Type B pancreatic cell (in vitro differentiated cells): ENCODE data around the gene NT5DC2. TPM values are rescaled to one million over a fixed set of nuclear protein-coding genes. Genes with fewer than 3 reads are reported as not detected.

ENCODE experiments used
- DNase-seq: peaks from one replicate; pipeline ENCODE4 v3.0.0; 2021; ENCODE audit warnings: mixed read lengths; ENCODE audit not compliant: unreplicated experiment; ENCODE audit errors: extremely low spot score
- H3K27ac Mint-ChIP-seq: 2 replicates; pipeline ENCODE4 v1.8.0; 2021; ENCODE audit warnings: mild to moderate bottlenecking, mixed read lengths
- H3K27me3 Mint-ChIP-seq: 2 replicates; pipeline ENCODE4 v1.8.0; 2021; ENCODE audit warnings: mixed read lengths
- H3K36me3 Mint-ChIP-seq: 2 replicates; pipeline ENCODE4 v1.8.0; 2021; ENCODE audit warnings: mixed read lengths
- H3K4me1 Mint-ChIP-seq: one replicate; pipeline ENCODE4 v1.8.0; 2021; ENCODE audit warnings: mixed read lengths; ENCODE audit not compliant: unreplicated experiment
- H3K4me3 Mint-ChIP-seq: 2 replicates; pipeline ENCODE4 v1.8.0; 2021; ENCODE audit warnings: mild to moderate bottlenecking, mixed read lengths
- H3K9me3 Mint-ChIP-seq: 2 replicates; pipeline ENCODE4 v1.8.0; 2021; ENCODE audit warnings: mixed read lengths
- total RNA-seq: library from RNA; stranded (reverse); gene quantifications from 2 replicates; pipeline ENCODE4 v1.2.1, GENCODE V29; 2021; ENCODE audit warnings: low replicate concordance
- TF ChIP-seq, protein P1 (sequence below): fragments of 200-600 bp; sonication (generic); conservative IDR thresholded peaks from 2 replicates; pipeline ENCODE4 v1.5.0; 2021; ENCODE audit warnings: antibody characterized with exemption, mild to moderate bottlenecking

Gene NT5DC2
- total RNA-seq, 1 donor from 2014 or later = 231 TPM

- peaks cover 3% of the 10 kb centered on the region for H3K4me1 Mint-ChIP-seq
- H3K36me3 Mint-ChIP-seq = peaks cover 10% of the 10 kb centered on the region
- no peaks in the 10 kb centered on the region for H3K9me3 Mint-ChIP-seq
- DNase-seq = no peak
- TF ChIP-seq, protein P1, sequence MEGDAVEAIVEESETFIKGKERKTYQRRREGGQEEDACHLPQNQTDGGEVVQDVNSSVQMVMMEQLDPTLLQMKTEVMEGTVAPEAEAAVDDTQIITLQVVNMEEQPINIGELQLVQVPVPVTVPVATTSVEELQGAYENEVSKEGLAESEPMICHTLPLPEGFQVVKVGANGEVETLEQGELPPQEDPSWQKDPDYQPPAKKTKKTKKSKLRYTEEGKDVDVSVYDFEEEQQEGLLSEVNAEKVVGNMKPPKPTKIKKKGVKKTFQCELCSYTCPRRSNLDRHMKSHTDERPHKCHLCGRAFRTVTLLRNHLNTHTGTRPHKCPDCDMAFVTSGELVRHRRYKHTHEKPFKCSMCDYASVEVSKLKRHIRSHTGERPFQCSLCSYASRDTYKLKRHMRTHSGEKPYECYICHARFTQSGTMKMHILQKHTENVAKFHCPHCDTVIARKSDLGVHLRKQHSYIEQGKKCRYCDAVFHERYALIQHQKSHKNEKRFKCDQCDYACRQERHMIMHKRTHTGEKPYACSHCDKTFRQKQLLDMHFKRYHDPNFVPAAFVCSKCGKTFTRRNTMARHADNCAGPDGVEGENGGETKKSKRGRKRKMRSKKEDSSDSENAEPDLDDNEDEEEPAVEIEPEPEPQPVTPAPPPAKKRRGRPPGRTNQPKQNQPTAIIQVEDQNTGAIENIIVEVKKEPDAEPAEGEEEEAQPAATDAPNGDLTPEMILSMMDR = no peak
- no peaks in the 10 kb centered on the region for H3K27me3 Mint-ChIP-seq
- H3K27ac Mint-ChIP-seq = no peak overlapping the region
- H3K4me3 Mint-ChIP-seq = no peak overlapping the region
Measured at GRCh38 chr3:52520716-52521487, 12.8 kb downstream of the NT5DC2 start.

DNA sequence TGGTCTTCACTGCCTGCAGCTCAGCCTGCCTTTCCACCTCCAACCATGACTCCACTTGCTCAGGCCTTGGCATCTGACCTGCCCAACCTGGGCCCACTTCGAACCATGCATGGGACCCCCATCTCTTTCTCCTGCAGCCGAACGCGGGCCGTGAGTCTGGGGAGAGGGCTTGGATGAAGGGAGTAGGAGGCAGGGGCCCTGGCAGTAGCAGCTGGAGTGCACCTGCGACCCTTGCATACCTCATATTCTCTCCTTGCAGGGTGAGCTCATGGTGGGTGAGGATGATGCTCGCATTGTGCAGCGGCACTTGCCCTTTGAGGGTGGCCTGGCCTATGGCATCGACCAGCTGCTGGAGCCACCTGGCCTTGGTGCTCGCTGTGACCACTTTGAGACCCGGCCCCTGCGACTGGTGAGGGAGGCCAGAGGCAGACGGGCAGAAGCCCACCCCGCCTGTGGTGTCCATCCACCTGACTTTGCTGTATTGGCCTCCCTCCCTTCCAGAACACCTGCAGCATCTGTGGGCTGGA, 13.5 kb downstream of the NT5DC2 start:
- Mint-ChIP-seq H3K4me3 (no peak overlapping the region), H3K27me3 (peaks cover 2% of the 10 kb centered on the region), H3K36me3 (peaks cover 7% of the 10 kb centered on the region), H3K4me1 (peaks cover 2% of the 10 kb centered on the region), H3K9me3 (no peaks in the 10 kb centered on the region), H3K27ac (no peak overlapping the region)
- no peak for DNase-seq
- TF ChIP-seq, protein P1 = no peak

- TF ChIP-seq, protein P1 = no peak
- H3K36me3 Mint-ChIP-seq = peaks cover 7% of the 10 kb centered on the region
Measured at GRCh38 chr3:52519445-52520140, 14.1 kb downstream of the NT5DC2 start.

GRCh38 chr3:52518723-52519444, 14.8 kb downstream of the NT5DC2 start:
- Mint-ChIP-seq H3K27ac (no peak overlapping the region), H3K27me3 (peaks cover 3% of the 10 kb centered on the region), H3K4me1 (peaks cover 5% of the 10 kb centered on the region), H3K36me3 (peaks cover under 1% of the 10 kb centered on the region), H3K9me3 (no peaks in the 10 kb centered on the region), H3K4me3 (no peak overlapping the region)
- TF ChIP-seq, protein P1 = no peak
- no peak for DNase-seq

More at GRCh38 chr3:52519445-52520140, 14.1 kb downstream of the NT5DC2 start:
- Mint-ChIP-seq H3K4me3 (no peak overlapping the region), H3K9me3 (no peaks in the 10 kb centered on the region), H3K27ac (no peak overlapping the region), H3K4me1 (peaks cover 5% of the 10 kb centered on the region), H3K27me3 (peaks cover 3% of the 10 kb centered on the region)
- no peak for DNase-seq
